HepG2 (cell line): ENCODE data around the gene NACC2. TPM values are rescaled to one million over a fixed set of nuclear protein-coding genes. Genes with fewer than 3 reads are reported as not detected.

Source experiments
- DPF2 ChIP-seq: sonication (generic); formaldehyde crosslinking; IDR thresholded peaks from 2 replicates; pipeline ENCODE4 v1.4.0; 2020; ENCODE audit warnings: mild to moderate bottlenecking, low read depth, missing genetic modification reagents, borderline replicate concordance
- FOXM1 ChIP-seq: sonication (generic); formaldehyde crosslinking; IDR thresholded peaks from 2 replicates; pipeline ENCODE4 v1.5.0; 2020; ENCODE audit warnings: missing genetic modification reagents
- GZF1 ChIP-seq: sonication (generic); formaldehyde crosslinking; IDR thresholded peaks from 2 replicates; pipeline ENCODE4 v1.5.1; 2020; ENCODE audit warnings: mild to moderate bottlenecking, missing genetic modification reagents
- HDAC6 ChIP-seq: fragments of 200-600 bp; sonication (generic); IDR thresholded peaks from 2 replicates; pipeline ENCODE4 v1.7.0; 2017; ENCODE audit warnings: mild to moderate bottlenecking, antibody characterized with exemption, low read length, low read depth
- HMG20A ChIP-seq: IDR thresholded peaks from 2 replicates; pipeline ENCODE4 v1.6.1; 2016; ENCODE audit warnings: borderline replicate concordance
- NFE2 ChIP-seq: sonication (generic); formaldehyde crosslinking; IDR thresholded peaks from 2 replicates; pipeline ENCODE4 v1.4.0; 2020; ENCODE audit warnings: missing genetic modification reagents
- NPAS2 ChIP-seq: sonication (generic); formaldehyde crosslinking; IDR thresholded peaks from 2 replicates; pipeline ENCODE4 v1.8.0; 2022; ENCODE audit warnings: mild to moderate bottlenecking, missing genetic modification reagents, borderline replicate concordance
- PITX1 ChIP-seq: sonication (generic); formaldehyde crosslinking; IDR thresholded peaks from 2 replicates; pipeline ENCODE4 v1.5.1; 2020; ENCODE audit warnings: mild to moderate bottlenecking, missing genetic modification reagents
- POGZ ChIP-seq: sonication (generic); formaldehyde crosslinking; IDR thresholded peaks from 2 replicates; pipeline ENCODE4 v1.4.0; 2020; ENCODE audit warnings: mild to moderate bottlenecking, missing genetic modification reagents
- RBM22 ChIP-seq: fragments of 200-400 bp; formaldehyde crosslinking; optimal IDR thresholded peaks from 2 replicates; pipeline ENCODE3; 2017; ENCODE audit warnings: mild to moderate bottlenecking, low read length, moderate library complexity
- SIN3A ChIP-seq: IDR thresholded peaks from 2 replicates; pipeline ENCODE4 v1.6.1; 2011; ENCODE audit warnings: low read depth, mild to moderate bottlenecking, control low read depth, low read length, borderline replicate concordance
- SNRNP70 ChIP-seq: fragments of 200-400 bp; formaldehyde crosslinking; IDR thresholded peaks from 2 replicates; pipeline ENCODE4 v1.6.1; 2017; ENCODE audit warnings: mild to moderate bottlenecking, low read depth, low read length, moderate library complexity
- TCF7 ChIP-seq: sonication (generic); IDR thresholded peaks from 2 replicates; pipeline ENCODE4 v1.6.1; 2016; ENCODE audit warnings: antibody characterized with exemption, low read depth
- TGIF2 ChIP-seq: IDR thresholded peaks from 2 replicates; pipeline ENCODE4 v1.6.1; 2016; ENCODE audit warnings: control low read depth, missing compliant biosample characterization
- THYN1 ChIP-seq: sonication (generic); formaldehyde crosslinking; IDR thresholded peaks from 2 replicates; pipeline ENCODE4 v1.8.1; 2023; ENCODE audit warnings: low read depth, mild to moderate bottlenecking, moderate library complexity, missing genetic modification reagents, borderline replicate concordance
- WIZ ChIP-seq: sonication (generic); formaldehyde crosslinking; IDR thresholded peaks from 2 replicates; pipeline ENCODE4 v1.5.1; 2020; ENCODE audit warnings: mild to moderate bottlenecking, missing genetic modification reagents
- ZKSCAN8 ChIP-seq: IDR thresholded peaks from 2 replicates; pipeline ENCODE4 v1.6.1; 2016; ENCODE audit warnings: borderline replicate concordance, missing genetic modification reagents, missing compliant biosample characterization
- ZNF256 ChIP-seq: sonication (generic); formaldehyde crosslinking; conservative IDR thresholded peaks from 2 replicates; pipeline ENCODE4 v1.4.0; 2020; ENCODE audit warnings: missing genetic modification reagents
- ZNF30 ChIP-seq: sonication (generic); formaldehyde crosslinking; IDR thresholded peaks from 2 replicates; pipeline ENCODE4 v1.5.0; 2020; ENCODE audit warnings: mild to moderate bottlenecking, missing genetic modification reagents
- ZNF670 ChIP-seq: sonication (generic); formaldehyde crosslinking; IDR thresholded peaks from 2 replicates; pipeline ENCODE4 v1.8.0; 2022; ENCODE audit warnings: mild to moderate bottlenecking, missing genetic modification reagents, borderline replicate concordance
- ZNF749 ChIP-seq: sonication (generic); formaldehyde crosslinking; IDR thresholded peaks from 2 replicates; pipeline ENCODE4 v1.8.0; 2022; ENCODE audit warnings: mild to moderate bottlenecking, missing genetic modification reagents, moderate library complexity, borderline replicate concordance
- polyA plus RNA-seq, 8 experiments: library from polyadenylated mRNA; depleted of rRNA in 3 of 8; stranded (reverse) in 7 of 8; unstranded in 1 of 8; fragments of >200 nt; fragmentation: Illumina TruSeq in 4 of 8; extraction: Trizol in 4 of 8; gene quantifications; 2 replicates each; pipeline versions ENCODE4 v1.2.1 to v1.2.3, GENCODE V29; 2011 to 2016; ENCODE audit warnings: low read depth in 4 of 8, missing spikeins in 1 of 8, mixed read lengths in 1 of 8; ENCODE audit not compliant: insufficient read depth in 1 of 8
- total RNA-seq, 5 experiments: library from RNA; depleted of rRNA; stranded (reverse); fragments of >200 nt; fragmentation: Illumina TruSeq; extraction: Trizol; gene quantifications; 2 replicates each; pipeline ENCODE4 v1.2.3, GENCODE V29; 2016; ENCODE audit warnings: low read depth in 1 of 5
- TF ChIP-seq, protein P1 (sequence below), 2 experiments: sonication (generic) in 1 of 2; formaldehyde crosslinking in 1 of 2; IDR thresholded peaks; 2 replicates each; pipeline versions ENCODE4 v1.4.0 to v1.6.1; 2018 to 2020; ENCODE audit warnings: missing genetic modification reagents in 2 of 2, borderline replicate concordance in 1 of 2, low read depth in 1 of 2, mild to moderate bottlenecking in 1 of 2, missing biosample characterization in 1 of 2
- TF ChIP-seq, protein P2 (sequence below): IDR thresholded peaks from 2 replicates; pipeline ENCODE4 v1.6.1; 2016; ENCODE audit warnings: mild to moderate bottlenecking, missing biosample characterization, missing genetic modification reagents
- TF ChIP-seq, protein P3 (sequence below): sonication (generic); formaldehyde crosslinking; IDR thresholded peaks from 2 replicates; pipeline ENCODE4 v1.5.0; 2020; ENCODE audit warnings: mild to moderate bottlenecking, missing genetic modification reagents
- TF ChIP-seq, protein P4 (sequence below): sonication (generic); formaldehyde crosslinking; IDR thresholded peaks from 2 replicates; pipeline ENCODE4 v1.5.0; 2020; ENCODE audit warnings: missing genetic modification reagents

The NACC2 gene
- total and polyA plus RNA-seq, 2 of the 13 experiments (the other 11 are each of a cell fraction or from before 2014, with no cell fraction given), result 5.9 to 12.3 TPM

- no peak for TF ChIP-seq DPF2 (CRISPR knock-in tag)
- no peak for TF ChIP-seq ZNF749 (CRISPR knock-in tag)
- TF ChIP-seq TCF7, result no peak
- TF ChIP-seq, protein P1, sequence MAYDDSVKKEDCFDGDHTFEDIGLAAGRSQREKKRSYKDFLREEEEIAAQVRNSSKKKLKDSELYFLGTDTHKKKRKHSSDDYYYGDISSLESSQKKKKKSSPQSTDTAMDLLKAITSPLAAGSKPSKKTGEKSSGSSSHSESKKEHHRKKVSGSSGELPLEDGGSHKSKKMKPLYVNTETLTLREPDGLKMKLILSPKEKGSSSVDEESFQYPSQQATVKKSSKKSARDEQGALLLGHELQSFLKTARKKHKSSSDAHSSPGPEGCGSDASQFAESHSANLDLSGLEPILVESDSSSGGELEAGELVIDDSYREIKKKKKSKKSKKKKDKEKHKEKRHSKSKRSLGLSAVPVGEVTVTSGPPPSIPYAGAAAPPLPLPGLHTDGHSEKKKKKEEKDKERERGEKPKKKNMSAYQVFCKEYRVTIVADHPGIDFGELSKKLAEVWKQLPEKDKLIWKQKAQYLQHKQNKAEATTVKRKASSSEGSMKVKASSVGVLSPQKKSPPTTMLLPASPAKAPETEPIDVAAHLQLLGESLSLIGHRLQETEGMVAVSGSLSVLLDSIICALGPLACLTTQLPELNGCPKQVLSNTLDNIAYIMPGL (CRISPR knock-in tag; IDR thresholded peaks at IDR 0.05; ENCODE audit: borderline replicate concordance in 1 of 2, low read depth in 1 of 2), result peak; percentile 31 to 71; a peak in 2 of 4 replicates
- TF ChIP-seq NPAS2 (CRISPR knock-in tag), result no peak
- no peak for TF ChIP-seq SNRNP70
- no peak for TF ChIP-seq THYN1
- TF ChIP-seq GZF1 (CRISPR knock-in tag), result no peak
- TF ChIP-seq, protein P2, sequence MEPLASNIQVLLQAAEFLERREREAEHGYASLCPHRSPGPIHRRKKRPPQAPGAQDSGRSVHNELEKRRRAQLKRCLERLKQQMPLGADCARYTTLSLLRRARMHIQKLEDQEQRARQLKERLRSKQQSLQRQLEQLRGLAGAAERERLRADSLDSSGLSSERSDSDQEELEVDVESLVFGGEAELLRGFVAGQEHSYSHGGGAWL, result peak; percentile 84
- no peak for TF ChIP-seq RBM22
- TF ChIP-seq ZNF670 (CRISPR knock-in tag), result 0 out of 2 replicates have a peak, but pooled peaks have one; percentile 41
- no peak for TF ChIP-seq WIZ
- TF ChIP-seq, protein P3, sequence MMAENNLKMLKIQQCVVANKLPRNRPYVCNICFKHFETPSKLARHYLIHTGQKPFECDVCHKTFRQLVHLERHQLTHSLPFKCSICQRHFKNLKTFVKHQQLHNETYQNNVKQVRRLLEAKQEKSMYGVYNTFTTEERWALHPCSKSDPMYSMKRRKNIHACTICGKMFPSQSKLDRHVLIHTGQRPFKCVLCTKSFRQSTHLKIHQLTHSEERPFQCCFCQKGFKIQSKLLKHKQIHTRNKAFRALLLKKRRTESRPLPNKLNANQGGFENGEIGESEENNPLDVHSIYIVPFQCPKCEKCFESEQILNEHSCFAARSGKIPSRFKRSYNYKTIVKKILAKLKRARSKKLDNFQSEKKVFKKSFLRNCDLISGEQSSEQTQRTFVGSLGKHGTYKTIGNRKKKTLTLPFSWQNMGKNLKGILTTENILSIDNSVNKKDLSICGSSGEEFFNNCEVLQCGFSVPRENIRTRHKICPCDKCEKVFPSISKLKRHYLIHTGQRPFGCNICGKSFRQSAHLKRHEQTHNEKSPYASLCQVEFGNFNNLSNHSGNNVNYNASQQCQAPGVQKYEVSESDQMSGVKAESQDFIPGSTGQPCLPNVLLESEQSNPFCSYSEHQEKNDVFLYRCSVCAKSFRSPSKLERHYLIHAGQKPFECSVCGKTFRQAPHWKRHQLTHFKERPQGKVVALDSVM (CRISPR knock-in tag), result peak; percentile 46; the same call in 1 of the 2 replicates
- peak; percentile 52; the same call in 1 of the 2 replicates for TF ChIP-seq HMG20A
- TF ChIP-seq NFE2 (CRISPR knock-in tag), result no peak
- no peak for TF ChIP-seq FOXM1 (CRISPR knock-in tag)
- TF ChIP-seq ZNF256 (CRISPR knock-in tag), result no peak
- no peak; the same call in 1 of the 2 replicates for TF ChIP-seq POGZ (CRISPR knock-in tag)
- TF ChIP-seq ZKSCAN8 (CRISPR knock-in tag), result no peak
- TF ChIP-seq HDAC6, result no peak
- TF ChIP-seq, protein P4, sequence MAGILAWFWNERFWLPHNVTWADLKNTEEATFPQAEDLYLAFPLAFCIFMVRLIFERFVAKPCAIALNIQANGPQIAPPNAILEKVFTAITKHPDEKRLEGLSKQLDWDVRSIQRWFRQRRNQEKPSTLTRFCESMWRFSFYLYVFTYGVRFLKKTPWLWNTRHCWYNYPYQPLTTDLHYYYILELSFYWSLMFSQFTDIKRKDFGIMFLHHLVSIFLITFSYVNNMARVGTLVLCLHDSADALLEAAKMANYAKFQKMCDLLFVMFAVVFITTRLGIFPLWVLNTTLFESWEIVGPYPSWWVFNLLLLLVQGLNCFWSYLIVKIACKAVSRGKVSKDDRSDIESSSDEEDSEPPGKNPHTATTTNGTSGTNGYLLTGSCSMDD (CRISPR knock-in tag), result no peak
- TF ChIP-seq SIN3A, result no peak; the same call in 1 of the 2 replicates
- no peak for TF ChIP-seq ZNF30 (CRISPR knock-in tag)
- peak; percentile 52; the same call in 1 of the 2 replicates for TF ChIP-seq TGIF2 (CRISPR knock-in tag)
- peak; percentile 67 for TF ChIP-seq PITX1 (CRISPR knock-in tag)
Observed at GRCh38 chr9:135992486-135993408, 102.3 kb downstream of the NACC2 start (continued).
